Effector memory CD8-positive, alpha-beta T cell (primary cell): ENCODE results near the gene GIPR.
"Not testable (repeated sequence)": the region's sequence is repeated elsewhere in the genome, so short reads cannot be mapped to it uniquely, and the experiment has no call there.

Source experiments
- ATAC-seq: fragments of 150-1000 bp; cut with Tn5 transposase; replicated peaks from 2 replicates; pipeline ENCODE4 v1.10.0; 2021; ENCODE audit warnings: mild to moderate bottlenecking, moderate library complexity
- DNase-seq, 3 experiments: peaks; one replicate each; pipeline ENCODE4 v3.0.0; 2021
- H3K27ac Mint-ChIP-seq, 2 donors: one replicate each; pipeline ENCODE4 v1.8.0; 2022; ENCODE audit warnings: mild to moderate bottlenecking in 2 of 2, mixed read lengths in 2 of 2, moderate library complexity in 2 of 2
- H3K27me3 Mint-ChIP-seq, 2 donors: one replicate each; pipeline ENCODE4 v1.8.0; 2022; ENCODE audit warnings: mixed read lengths in 2 of 2
- H3K36me3 Mint-ChIP-seq: one replicate; pipeline ENCODE4 v1.8.0; 2022; ENCODE audit warnings: mild to moderate bottlenecking, moderate library complexity, mixed read lengths; ENCODE audit not compliant: insufficient read depth
- H3K4me1 Mint-ChIP-seq, 2 donors: one replicate each; pipeline ENCODE4 v1.8.0; 2022; ENCODE audit warnings: low read depth in 2 of 2, mixed read lengths in 2 of 2
- H3K4me3 Mint-ChIP-seq, 2 donors: one replicate each; pipeline ENCODE4 v1.8.0; 2022; ENCODE audit warnings: mild to moderate bottlenecking in 2 of 2, mixed read lengths in 2 of 2, moderate library complexity in 2 of 2
- H3K9me3 Mint-ChIP-seq, 2 donors: one replicate each; pipeline ENCODE4 v1.8.0; 2022; ENCODE audit warnings: mixed read lengths in 2 of 2
- total RNA-seq, 9 experiments: gene quantifications; one replicate each; lab custom pipeline; 2026; lab: John Stamatoyannopoulos, UW

The GIPR gene, protein sequence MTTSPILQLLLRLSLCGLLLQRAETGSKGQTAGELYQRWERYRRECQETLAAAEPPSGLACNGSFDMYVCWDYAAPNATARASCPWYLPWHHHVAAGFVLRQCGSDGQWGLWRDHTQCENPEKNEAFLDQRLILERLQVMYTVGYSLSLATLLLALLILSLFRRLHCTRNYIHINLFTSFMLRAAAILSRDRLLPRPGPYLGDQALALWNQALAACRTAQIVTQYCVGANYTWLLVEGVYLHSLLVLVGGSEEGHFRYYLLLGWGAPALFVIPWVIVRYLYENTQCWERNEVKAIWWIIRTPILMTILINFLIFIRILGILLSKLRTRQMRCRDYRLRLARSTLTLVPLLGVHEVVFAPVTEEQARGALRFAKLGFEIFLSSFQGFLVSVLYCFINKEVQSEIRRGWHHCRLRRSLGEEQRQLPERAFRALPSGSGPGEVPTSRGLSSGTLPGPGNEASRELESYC
- total RNA-seq = 0.98 to 20.2 (median 9.3) reads per million in 9 experiments

DNA sequence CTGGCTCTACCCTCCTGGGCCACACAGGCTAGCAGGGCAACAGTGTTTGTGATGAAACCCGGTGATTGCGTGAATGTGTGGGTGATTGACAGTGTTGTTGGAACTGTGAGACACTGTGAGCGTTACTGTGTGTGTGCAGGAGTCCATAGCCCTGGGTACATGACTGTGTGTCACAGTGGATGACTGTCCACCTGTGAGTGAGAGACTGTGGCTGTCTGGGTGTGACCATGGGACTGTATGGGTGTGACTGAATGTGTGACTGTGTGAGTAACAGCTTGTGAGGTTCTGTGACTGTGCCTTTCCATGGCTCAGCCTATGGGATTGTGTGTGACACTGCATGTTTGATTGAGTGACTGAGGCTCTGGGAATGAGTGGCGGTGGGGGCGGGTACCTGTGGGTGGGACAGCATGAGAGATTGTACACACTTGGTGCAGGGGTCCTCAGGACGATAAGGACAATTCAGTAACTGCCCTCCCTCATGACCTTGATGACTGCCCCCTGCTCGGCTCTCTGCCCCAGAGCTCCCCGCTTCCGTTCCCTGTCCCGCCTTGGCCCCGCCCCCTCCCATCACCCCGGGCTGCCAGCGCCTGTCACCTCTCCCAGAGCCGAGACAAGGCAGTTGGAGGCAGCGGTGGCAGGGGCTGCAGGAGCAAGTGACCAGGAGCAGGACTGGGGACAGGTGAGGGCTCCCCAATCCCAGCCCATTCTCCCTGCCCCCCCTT is at the start of gene GIPR:
Gene GIPR (plus strand): TSS at position 602 of the 722 bp plus-strand sequence. CDS start 1,300 bp downstream, outside the sequence.
- peak; percentile 74 for ATAC-seq
- Mint-ChIP-seq H3K36me3 (peaks cover 6% of the 10 kb centered on the region), H3K27me3 (peaks cover 0 to 48% of the 10 kb centered on the region in 2 donors), H3K4me1 (peaks cover 28 to 31% of the 10 kb centered on the region in 2 donors), H3K27ac (peak within 1 kb of the TSS; percentile 52 to 92), H3K9me3 (no peaks in the 10 kb centered on the region), H3K4me3 (peak within 1 kb of the TSS; percentile 80 to 88)
- peak in 2 of 3 experiments; percentile 24 to 43 for DNase-seq

DNA sequence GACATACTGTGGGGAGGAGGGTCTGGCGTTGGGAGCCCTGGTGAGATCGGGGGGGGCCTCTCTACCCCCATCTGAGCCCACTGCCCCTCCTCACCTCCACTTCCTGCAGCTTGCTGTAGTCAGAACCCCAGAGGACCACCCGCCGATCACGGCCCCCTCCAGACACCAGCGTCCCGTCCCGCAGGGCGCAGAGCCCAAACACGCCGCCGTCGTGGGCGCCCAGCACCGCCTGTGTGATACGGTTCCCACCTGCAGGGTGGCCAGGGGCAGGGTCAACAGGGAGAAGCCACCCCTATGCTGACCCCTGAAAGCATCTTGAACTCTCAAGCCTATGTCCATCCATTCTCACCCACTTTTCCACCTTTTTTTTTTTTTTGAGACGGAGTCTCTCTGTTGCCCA is 46.6 kb upstream of the GIPR start:
- Mint-ChIP-seq H3K27me3 (no peaks in the 10 kb centered on the region), H3K27ac (peak overlapping the region; percentile 33 to 65), H3K36me3 (peaks cover 54% of the 10 kb centered on the region), H3K9me3 (no peaks in the 10 kb centered on the region), H3K4me3 (no peak overlapping the region), H3K4me1 (peaks cover 0 to 9% of the 10 kb centered on the region in 2 donors)
- ATAC-seq (no peak), DNase-seq (no peak)

DNA sequence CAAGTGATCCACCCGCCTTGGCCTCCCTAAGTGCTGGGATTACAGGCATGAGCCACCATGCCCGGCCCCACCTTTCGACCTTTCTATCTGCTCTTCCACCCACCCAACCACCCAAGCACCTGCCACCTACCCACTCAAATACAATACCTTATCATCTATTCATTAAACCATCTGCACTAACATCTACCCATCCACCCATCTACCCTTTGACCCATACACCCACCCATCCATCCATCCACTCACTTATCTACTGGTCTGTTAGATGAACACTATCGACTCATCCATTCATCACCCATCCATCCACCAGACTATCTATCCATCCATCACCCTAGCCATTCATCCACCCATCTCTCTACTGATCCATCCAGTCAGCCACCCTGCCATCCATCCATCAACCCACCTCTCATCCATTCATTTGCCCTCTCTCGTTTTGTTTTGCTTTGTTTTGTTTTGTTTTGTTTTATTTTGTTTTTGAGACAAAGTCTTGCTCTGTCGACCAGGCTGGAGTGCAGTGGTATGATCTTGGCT is 46.0 kb upstream of the GIPR start:
- H3K4me3 Mint-ChIP-seq = no peak overlapping the region
- H3K27me3 Mint-ChIP-seq = no peaks in the 10 kb centered on the region
- H3K9me3 Mint-ChIP-seq = no peaks in the 10 kb centered on the region
- H3K27ac Mint-ChIP-seq = no peak overlapping the region
- DNase-seq (no peak), ATAC-seq (no peak)
- H3K36me3 Mint-ChIP-seq = peaks cover 58% of the 10 kb centered on the region
- H3K4me1 Mint-ChIP-seq = peaks cover 0 to 9% of the 10 kb centered on the region in 2 donors

DNA sequence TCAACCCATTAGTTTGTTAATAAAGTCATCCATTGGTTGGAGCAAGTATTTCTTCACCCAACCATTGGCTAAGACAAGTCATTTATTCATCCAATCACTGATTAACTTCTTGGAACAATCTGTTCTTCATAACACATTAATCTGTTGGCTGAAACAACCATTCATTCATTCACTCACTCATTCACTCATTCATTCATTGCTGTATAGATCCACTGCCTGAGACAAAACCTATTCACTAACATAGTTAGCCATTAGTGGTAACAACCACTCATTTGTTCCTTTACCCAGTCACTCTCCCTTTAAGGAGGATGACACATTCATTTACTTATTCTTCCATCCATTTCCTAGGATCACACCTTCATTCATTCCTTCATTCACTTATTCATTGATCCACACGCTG is 44.0 kb upstream of the GIPR start:
- Mint-ChIP-seq H3K4me1 (peaks cover 0 to 9% of the 10 kb centered on the region in 2 donors), H3K27ac (peak overlapping the region in 1 of 2 donors; percentile 0), H3K4me3 (no peak overlapping the region), H3K36me3 (peaks cover 66% of the 10 kb centered on the region), H3K27me3 (no peaks in the 10 kb centered on the region), H3K9me3 (no peaks in the 10 kb centered on the region)
- DNase-seq (no peak), ATAC-seq (no peak)

DNA sequence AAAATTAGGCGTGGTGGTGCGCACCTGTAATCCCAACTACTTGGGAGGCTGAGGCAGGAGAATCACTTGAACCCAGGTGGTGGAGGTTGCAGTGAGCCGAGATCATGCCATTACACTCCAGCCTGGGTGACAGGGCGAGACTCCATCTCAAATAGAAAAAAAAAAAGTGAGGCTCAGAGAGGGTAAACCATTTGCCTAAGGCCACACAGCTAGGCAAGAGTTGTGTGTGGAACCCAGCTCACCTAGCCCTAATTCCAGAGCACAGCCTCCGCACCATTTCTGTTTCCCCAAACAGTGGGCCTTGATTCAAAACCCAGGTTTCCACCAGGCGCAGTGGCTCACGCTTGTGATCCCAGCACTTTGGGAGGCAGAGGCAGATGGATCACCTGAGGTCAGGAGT is 39.8 kb upstream of the GIPR start:
- H3K36me3 Mint-ChIP-seq = peaks cover 55% of the 10 kb centered on the region
- not testable (repeated sequence) for H3K4me1 Mint-ChIP-seq, DNase-seq, H3K4me3 Mint-ChIP-seq, H3K27ac Mint-ChIP-seq, H3K27me3 Mint-ChIP-seq, H3K9me3 Mint-ChIP-seq, ATAC-seq

DNA sequence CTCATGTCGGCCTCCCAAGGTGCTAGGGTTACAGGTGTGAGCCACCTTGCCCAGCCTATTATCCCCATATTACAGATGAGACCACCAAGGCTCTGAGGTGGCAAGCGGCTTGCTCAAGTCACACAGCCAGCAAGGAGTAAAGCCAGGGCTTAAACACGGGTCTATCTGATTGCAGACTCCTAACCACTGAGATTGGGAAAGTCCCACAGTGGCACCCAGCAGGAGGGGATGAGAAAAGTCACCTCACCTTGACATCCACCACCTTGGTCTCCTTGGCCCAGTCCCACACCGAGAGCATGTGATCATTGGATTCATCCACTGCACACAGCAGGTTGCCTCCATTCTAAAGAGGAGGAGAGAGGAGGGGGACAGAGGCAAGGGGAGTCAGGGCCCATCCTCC is 38.3 kb upstream of the GIPR start:
- H3K27me3 Mint-ChIP-seq = no peaks in the 10 kb centered on the region
- DNase-seq (no peak), ATAC-seq (no peak)
- no peak overlapping the region for H3K27ac Mint-ChIP-seq
- H3K9me3 Mint-ChIP-seq = no peaks in the 10 kb centered on the region
- H3K4me3 Mint-ChIP-seq = no peak overlapping the region
- peaks cover 52% of the 10 kb centered on the region for H3K36me3 Mint-ChIP-seq
- H3K4me1 Mint-ChIP-seq = peaks cover 0 to 3% of the 10 kb centered on the region in 2 donors

DNA sequence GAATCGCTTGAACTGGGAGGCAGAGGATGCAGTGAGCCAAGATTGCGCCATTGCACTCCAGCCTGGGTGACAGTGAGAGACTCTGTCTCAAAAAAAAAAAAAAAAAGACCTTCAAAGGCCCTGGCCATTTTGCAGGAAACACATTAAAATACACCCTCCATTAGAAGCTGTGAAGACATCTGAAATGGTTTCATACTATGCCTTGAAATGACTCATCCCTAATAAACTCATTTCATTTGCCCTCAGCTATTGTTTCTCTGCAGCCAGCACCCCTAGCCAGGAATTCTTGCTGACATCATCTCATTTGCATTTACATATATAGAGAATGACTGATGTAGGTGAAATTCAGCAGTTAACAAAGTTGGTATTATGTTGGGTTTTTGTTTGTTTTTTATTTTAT is 37.6 kb upstream of the GIPR start:
- no peak overlapping the region for H3K27ac Mint-ChIP-seq
- H3K4me1 Mint-ChIP-seq = peaks cover 0 to 2% of the 10 kb centered on the region in 2 donors
- peaks cover 51% of the 10 kb centered on the region for H3K36me3 Mint-ChIP-seq
- no peak for DNase-seq
- H3K9me3 Mint-ChIP-seq = no peaks in the 10 kb centered on the region
- no peaks in the 10 kb centered on the region for H3K27me3 Mint-ChIP-seq
- no peak overlapping the region for H3K4me3 Mint-ChIP-seq
- ATAC-seq = no peak

DNA sequence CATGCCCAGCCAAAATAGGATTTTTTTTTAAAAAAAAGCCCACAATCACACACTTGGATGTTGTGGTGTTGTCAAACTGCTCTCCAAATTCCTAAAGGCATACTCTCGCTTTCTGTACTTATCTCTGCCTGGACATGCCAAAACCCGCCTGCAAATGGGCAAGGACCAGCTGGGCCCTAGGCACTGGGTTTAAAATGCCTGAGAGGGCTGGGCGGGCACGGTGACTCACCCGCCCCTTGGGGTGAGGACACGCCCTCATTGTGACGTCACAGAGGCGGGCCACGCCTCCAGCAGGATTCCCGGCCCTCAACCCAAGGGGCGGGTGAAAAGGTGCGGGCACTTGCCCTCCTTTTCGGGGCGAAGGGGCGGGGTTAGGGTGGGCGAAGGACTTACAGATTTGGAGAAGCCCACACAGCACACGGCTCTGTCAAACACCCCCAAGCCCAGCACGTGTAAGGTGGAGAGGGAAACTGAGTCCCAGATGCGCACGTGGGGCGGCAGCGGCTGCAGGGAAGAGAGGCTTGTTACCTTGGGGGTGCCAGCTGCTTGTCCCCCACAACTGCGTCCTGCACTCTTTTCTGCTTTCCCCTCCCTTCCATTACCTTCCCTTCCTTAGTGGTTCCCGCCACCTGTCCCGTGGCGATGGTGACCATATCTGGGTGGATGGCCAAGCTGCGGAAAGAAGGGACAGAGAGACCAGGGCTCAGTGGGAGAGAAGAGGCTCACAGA is 35.4 kb upstream of the GIPR start:
- no peak overlapping the region for H3K4me3 Mint-ChIP-seq
- ATAC-seq (no peak), DNase-seq (peak in 1 of 3 experiments; percentile 16)
- no peak overlapping the region for H3K27ac Mint-ChIP-seq
- no peaks in the 10 kb centered on the region for H3K4me1 Mint-ChIP-seq
- H3K9me3 Mint-ChIP-seq = no peaks in the 10 kb centered on the region
- no peaks in the 10 kb centered on the region for H3K27me3 Mint-ChIP-seq
- peaks cover 32% of the 10 kb centered on the region for H3K36me3 Mint-ChIP-seq

DNA sequence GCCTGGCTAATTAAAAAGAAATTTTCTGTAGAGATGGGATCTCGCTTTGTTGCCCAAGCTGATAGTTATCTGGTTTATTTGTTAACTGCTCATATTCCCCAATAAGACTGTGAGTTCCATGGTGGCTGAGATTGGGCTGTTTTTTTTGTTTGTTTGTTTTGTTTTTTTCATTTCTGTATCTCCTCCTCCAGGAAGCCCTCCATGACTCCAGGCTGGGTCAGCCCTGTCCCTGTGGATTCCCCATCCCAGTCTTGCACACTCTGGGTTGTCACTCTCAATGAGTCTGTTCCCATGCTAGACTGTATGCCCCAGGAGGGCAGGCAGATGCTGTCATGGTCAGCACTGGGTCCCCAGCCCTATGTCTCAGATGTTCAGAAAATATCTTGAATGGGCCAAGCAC is 31.7 kb upstream of the GIPR start:
- DNase-seq = no peak
- Mint-ChIP-seq H3K4me3 (no peak overlapping the region), H3K9me3 (no peaks in the 10 kb centered on the region), H3K27ac (no peak overlapping the region), H3K27me3 (no peaks in the 10 kb centered on the region), H3K4me1 (peaks cover 15 to 22% of the 10 kb centered on the region in 2 donors), H3K36me3 (peaks cover 25% of the 10 kb centered on the region)
- no peak for ATAC-seq

DNA sequence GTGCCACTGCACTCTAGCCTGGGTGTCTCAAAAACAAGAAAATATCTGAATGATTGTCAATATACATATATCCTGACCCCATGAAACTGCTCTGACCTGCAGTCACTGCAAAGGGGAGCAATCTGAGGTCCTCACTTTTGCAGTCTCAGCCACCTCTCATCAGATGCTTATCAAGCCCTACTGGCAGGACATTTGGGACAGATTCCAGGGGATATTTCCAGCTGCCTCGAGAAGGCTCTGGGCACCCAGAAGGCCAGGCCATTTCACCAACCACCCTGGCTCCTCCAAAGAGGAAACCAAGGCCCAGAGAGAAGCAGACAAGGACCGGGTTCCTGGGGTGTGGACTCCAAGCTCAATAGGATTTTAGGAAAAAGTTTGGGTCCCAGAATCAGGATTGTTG is 31.1 kb upstream of the GIPR start:
- Mint-ChIP-seq H3K9me3 (no peaks in the 10 kb centered on the region), H3K27ac (no peak overlapping the region), H3K4me3 (no peak overlapping the region), H3K27me3 (no peaks in the 10 kb centered on the region), H3K4me1 (peaks cover 21 to 28% of the 10 kb centered on the region in 2 donors), H3K36me3 (peaks cover 30% of the 10 kb centered on the region)
- DNase-seq = no peak
- ATAC-seq = no peak

DNA sequence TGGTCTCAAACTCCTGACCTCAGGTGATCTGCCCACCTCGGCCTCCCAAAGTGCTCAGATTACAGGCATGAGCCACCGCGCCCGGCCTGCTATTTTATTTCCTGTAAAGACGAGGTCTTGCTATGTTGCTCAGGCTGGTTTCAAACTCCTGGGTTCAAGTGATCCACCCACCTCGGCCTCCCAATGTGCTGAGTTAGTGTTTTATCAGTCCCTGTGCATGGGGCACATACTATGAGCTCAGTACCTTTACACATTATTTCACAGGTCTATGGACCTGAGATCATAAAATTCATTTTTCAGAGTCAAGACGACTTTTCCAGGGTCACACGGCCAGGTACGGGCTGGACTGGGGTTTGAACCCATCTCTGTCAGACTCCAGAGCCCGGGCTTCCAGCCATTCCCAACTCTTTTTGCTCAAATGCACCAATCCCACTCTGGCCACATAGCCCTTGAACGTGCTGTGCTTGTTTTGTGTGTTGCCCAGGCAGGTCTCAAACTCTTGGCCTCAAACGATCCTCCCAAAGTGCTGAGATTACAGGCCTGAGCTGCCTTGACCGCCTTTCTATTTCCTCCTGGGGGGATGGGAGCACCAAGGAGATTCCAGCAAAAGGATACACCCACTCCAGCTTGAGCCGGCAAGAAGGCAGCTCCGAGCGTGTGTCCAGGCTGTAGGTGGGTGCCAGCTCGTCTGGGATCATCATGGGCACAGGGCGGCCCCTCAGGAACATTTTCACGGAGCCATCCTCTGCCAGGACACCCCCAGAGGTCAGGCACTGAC is 29.9 kb upstream of the GIPR start:
- no peak for DNase-seq
- no peaks in the 10 kb centered on the region for H3K9me3 Mint-ChIP-seq
- H3K27me3 Mint-ChIP-seq = no peaks in the 10 kb centered on the region
- H3K4me1 Mint-ChIP-seq = peaks cover 30 to 37% of the 10 kb centered on the region in 2 donors
- peak overlapping the region; percentile 91 to 94 for H3K27ac Mint-ChIP-seq
- peak overlapping the region; percentile 96 to 97 for H3K4me3 Mint-ChIP-seq
- peaks cover 32% of the 10 kb centered on the region for H3K36me3 Mint-ChIP-seq
- ATAC-seq = no peak

DNA sequence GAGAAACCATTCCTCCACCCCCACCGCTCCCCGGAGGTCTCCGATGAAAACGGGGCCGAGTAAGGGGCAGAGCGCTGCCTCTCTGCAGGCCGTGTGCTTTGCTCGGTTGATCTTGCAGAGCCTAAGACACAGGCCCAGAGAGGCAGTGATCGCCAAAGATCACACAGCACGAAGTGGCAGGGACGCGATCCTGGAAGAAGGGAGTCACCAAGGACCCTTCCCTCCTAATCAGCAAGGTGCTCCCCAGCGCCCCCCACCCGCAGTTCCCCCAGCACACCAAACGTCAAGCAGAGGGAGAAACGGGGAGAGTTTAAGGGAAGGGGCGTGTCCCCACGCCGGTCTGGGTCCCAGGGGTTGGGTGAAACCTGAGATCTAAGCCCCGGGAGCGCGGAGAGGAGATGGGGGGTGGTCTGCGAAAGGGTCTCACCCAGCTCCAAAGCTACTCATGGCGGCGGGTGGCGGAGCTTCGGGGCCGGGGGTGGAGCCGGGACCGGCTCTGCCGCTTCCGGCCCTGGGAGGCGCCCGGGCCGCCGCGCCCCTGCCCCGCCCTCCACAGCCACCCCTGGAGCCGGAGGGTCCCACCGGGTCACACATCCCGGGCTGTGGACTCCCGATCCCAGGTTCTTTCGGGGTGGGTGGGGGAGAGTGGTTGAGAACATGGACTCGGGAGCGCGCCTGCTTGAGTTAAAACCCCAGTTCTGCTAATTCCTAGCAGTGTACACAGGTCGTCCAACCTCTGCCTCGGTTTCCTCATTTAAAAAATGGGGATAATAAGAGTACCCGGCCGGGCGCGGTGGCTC is 28.9 kb upstream of the GIPR start, which contains the start of gene EML2:
Gene EML2 (minus strand): TSS at position 468 of the 800 bp plus-strand sequence. CDS start 21 bp downstream, at position 447.
- H3K4me1 Mint-ChIP-seq = peaks cover 33 to 40% of the 10 kb centered on the region in 2 donors
- no peaks in the 10 kb centered on the region for H3K27me3 Mint-ChIP-seq
- ATAC-seq (no peak), DNase-seq (peak; percentile 16 to 30 (median 18))
- H3K27ac Mint-ChIP-seq = peak within 1 kb of the TSS; percentile 91 to 94
- H3K4me3 Mint-ChIP-seq = peak within 1 kb of the TSS; percentile 96 to 97
- H3K9me3 Mint-ChIP-seq = no peaks in the 10 kb centered on the region
- peaks cover 32% of the 10 kb centered on the region for H3K36me3 Mint-ChIP-seq
